ENCODE data around the gene SLC34A3. TPM values are rescaled to one million over a fixed set of nuclear protein-coding genes. Genes with fewer than 3 reads are reported as not detected.

Gene SLC34A3
- total RNA-seq, 4 donors from 2014 or later: 0.33 TPM; not detected in 3

GRCh38 chr9:137191691-137192447, 38.8 kb upstream of the SLC34A3 start:
- Histone ChIP-seq H3K4me3 (replicated peaks in 1 of 3) (no peak overlapping the region), H3K27me3 (no peaks in the 10 kb centered on the region), H3K4me1 (peaks cover 24 to 26% of the 10 kb centered on the region in 2 donors), H3K27ac (no peak overlapping the region), H3K36me3 (peaks cover 8 to 10% of the 10 kb centered on the region in 2 donors), H3K9me3 (no peaks in the 10 kb centered on the region)
- WGBS, 2 donors: 85 to 91% methylated on average over 14 to 16 of the region's 22 CpGs
- no peak for TF ChIP-seq POLR2A (IDR thresholded peaks at IDR 0.05)
- no peak for TF ChIP-seq CTCF (IDR thresholded peaks at IDR 0.05)
- intact Hi-C loops (cut with DNase I): no loop called here
- no peak for DNase-seq

- no peak overlapping the region for H3K27ac ChIP-seq
- H3K4me1 ChIP-seq: peaks cover 18 to 23% of the 10 kb centered on the region in 2 donors
- H3K36me3 ChIP-seq: peaks cover 8 to 10% of the 10 kb centered on the region in 2 donors
- H3K4me3 ChIP-seq (replicated peaks in 1 of 3): no peak overlapping the region
- no peak for TF ChIP-seq POLR2A (IDR thresholded peaks at IDR 0.05)
- no peak for TF ChIP-seq CTCF (IDR thresholded peaks at IDR 0.05)
- no peak for DNase-seq
- intact Hi-C loops (cut with DNase I): no loop called here
- H3K9me3 ChIP-seq: no peaks in the 10 kb centered on the region
- no peaks in the 10 kb centered on the region for H3K27me3 ChIP-seq
- 84% methylated on average over 7 to 10 of the region's 10 CpGs for WGBS, 2 donors
These were observed 38.3 kb upstream of the SLC34A3 start for GRCh38 chr9:137192448-137192780.

GRCh38 chr9:137192859-137193258, 37.8 kb upstream of the SLC34A3 start:
- WGBS, 2 donors: no CpG with 5 or more reads among the region's 2 CpGs
- H3K4me1 ChIP-seq: peaks cover 14 to 23% of the 10 kb centered on the region in 2 donors

GRCh38 chr9:137193771-137194170, 36.9 kb upstream of the SLC34A3 start:
- intact Hi-C loops (cut with DNase I): no loop called here
- no peak for DNase-seq
- 79 to 86% methylated on average over 7 to 10 of the region's 14 CpGs for WGBS, 2 donors
- Histone ChIP-seq H3K9me3 (no peaks in the 10 kb centered on the region), H3K27me3 (no peaks in the 10 kb centered on the region), H3K4me1 (peaks cover 22 to 32% of the 10 kb centered on the region in 2 donors), H3K27ac (no peak overlapping the region), H3K36me3 (peaks cover 8 to 10% of the 10 kb centered on the region in 2 donors), H3K4me3 (replicated peaks in 1 of 3) (no peak overlapping the region)
- no peak for TF ChIP-seq CTCF (IDR thresholded peaks at IDR 0.05)

More at GRCh38 chr9:137192859-137193258, 37.8 kb upstream of the SLC34A3 start:
- no peak for DNase-seq
- Histone ChIP-seq H3K9me3 (no peaks in the 10 kb centered on the region), H3K36me3 (peaks cover 8 to 10% of the 10 kb centered on the region in 2 donors), H3K27ac (no peak overlapping the region), H3K4me3 (replicated peaks in 1 of 3) (no peak overlapping the region), H3K27me3 (no peaks in the 10 kb centered on the region)
- no peak for TF ChIP-seq CTCF (IDR thresholded peaks at IDR 0.05)
- TF ChIP-seq POLR2A (IDR thresholded peaks at IDR 0.05): no peak
- intact Hi-C loops (cut with DNase I): no loop called here

- intact Hi-C loops (cut with DNase I): no loop called here
- Histone ChIP-seq H3K27me3 (no peaks in the 10 kb centered on the region), H3K4me3 (replicated peaks in 1 of 3) (no peak overlapping the region), H3K4me1 (peaks cover 24 to 36% of the 10 kb centered on the region in 2 donors), H3K36me3 (peaks cover 8 to 10% of the 10 kb centered on the region in 2 donors), H3K27ac (no peak overlapping the region), H3K9me3 (no peaks in the 10 kb centered on the region)
- 60% methylated on average over 1 of the region's 16 CpGs; no CpG with 5 or more reads in 1 of the 2 donors for WGBS, 2 donors
- peak; percentile 36 to 49 for DNase-seq
- TF ChIP-seq POLR2A (IDR thresholded peaks at IDR 0.05): no peak
These were observed 36.3 kb upstream of the SLC34A3 start for GRCh38 chr9:137194388-137194787.

Data from thyroid gland (tissue), 4 donors.